ENCODE measurements around the gene HOOK2.

GRCh38 chr19:12764698-12765097 is 10.7 kb downstream of the HOOK2 start:
- no peak for TF ChIP-seq CTCF (IDR thresholded peaks at IDR 0.05)
- TF ChIP-seq POLR2A (IDR thresholded peaks at IDR 0.05): no peak
- TF ChIP-seq POLR2AphosphoS5 (IDR thresholded peaks at IDR 0.05): no peak

All from transverse colon (tissue), 4 donors.